GM19395 (cell line): ENCODE data around the gene QPCTL.
"Not testable (repeated sequence)": the region's sequence is repeated elsewhere in the genome, so short reads cannot be mapped to it uniquely, and the experiment has no call there.

Experiments used
- ATAC-seq: cut with Tn5 transposase; IDR thresholded peaks from one replicate; pipeline ENCODE4 v1.9.1; 2021; ENCODE audit warnings: mild to moderate bottlenecking, moderate library complexity; ENCODE audit not compliant: unreplicated experiment

The QPCTL gene

DNA sequence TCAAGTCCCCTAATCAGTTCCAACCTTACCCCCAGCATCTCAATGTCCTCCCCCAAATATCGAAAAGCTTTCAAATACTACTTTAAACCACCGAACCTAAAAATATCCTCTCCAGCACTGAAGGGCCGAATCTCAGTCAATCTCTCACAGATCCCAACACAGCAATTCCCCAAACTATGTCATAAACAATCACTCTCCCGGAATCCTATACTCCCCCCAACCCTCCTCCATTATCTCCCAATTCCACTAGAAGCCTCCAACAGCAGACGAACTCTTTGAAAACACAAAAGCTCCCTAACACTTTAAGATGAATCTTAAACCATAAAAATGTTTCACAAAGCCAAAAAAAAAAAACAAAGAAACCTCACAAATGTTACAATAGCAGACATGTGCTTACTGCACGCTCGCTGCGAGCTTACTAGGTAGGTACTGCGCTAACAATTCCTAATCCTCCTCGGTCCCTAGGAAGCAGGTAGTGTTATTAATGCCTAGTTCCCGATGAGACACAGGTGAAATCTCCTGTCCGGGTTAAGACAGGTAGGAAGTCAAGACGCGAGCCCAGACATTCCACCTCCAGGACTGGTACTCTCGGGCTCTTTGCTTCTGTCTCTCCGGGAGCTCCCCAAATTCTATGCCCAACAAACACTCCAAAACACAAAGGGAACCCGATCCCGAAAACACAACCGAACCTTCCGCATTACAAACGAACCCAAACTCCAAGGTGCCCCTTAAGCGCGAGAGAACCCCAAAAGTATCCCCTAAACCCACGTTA lies 24.1 kb downstream of the QPCTL start:
- no peak for ATAC-seq

DNA sequence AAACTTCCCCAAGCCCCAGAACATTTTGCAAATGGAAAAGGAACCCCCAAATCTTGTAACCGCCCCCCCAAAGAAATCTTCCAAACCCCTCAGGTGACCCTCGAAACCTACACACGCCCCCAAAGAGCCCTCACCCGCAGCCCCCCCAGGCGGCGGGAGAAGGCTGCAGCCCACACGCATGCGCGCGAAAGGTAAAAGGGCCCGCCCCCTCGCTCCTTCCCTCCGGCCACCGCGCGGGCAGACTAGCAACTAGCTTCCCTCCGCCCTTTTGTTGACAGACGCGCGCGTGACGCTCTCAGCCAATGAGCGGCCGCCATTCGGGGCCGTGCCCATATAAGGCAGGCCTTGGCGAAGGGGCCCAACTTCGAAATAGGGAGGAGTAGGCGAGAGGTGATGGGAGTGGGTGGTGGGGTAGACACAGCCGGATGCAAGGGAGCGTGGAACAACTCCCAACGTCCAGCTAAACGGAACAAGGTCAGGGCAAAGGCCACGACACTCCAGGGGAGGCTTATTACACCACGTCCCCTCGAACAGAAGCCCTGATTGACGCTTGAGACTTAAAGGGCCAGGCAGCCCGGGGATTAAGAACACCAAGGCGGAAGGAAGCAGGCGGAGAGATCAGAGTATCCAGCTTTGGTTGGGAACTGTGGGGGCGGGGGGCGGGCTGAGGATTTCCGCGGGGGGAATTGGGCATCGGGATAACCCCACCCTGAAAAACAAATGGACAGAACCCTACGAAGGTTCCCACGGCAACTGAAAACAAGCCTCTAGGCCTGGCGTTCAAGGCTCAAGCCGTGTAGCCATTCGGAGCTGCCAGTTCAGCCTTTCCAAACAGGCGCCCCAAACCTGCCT lies 24.9 kb downstream of the QPCTL start:
- ATAC-seq = peak; percentile 95

DNA sequence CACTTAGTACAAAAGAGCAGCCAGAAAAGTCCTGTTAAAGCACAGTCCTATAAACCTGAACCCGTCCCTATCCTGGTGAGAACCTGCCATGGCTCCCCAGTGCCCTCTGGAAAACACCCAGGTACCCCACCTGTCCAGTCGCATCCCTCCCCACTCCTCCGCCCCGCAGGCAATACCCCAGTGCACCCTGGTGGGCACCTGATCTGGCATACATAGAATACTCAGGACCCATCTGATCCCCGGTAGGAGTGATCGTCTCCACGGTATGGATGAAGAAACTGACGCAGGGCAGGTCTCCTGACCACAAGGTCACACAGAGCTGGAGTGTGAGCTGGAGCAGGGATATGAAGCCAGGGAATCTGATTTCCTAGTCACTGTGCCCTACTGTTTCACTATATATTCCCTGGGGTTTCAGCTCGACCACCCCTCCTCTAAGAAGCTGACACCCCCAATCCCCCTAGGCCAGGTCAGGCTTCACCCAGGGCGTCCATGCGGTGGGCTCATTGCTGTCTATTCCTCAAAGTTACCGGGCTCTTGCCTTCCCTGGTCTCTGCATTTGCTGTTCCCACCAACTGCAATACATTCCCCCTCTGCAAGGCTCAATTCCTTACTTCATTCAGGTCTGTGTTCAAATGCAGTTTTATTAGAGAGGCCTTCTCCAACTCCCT lies 25.7 kb downstream of the QPCTL start:
- no peak for ATAC-seq

DNA sequence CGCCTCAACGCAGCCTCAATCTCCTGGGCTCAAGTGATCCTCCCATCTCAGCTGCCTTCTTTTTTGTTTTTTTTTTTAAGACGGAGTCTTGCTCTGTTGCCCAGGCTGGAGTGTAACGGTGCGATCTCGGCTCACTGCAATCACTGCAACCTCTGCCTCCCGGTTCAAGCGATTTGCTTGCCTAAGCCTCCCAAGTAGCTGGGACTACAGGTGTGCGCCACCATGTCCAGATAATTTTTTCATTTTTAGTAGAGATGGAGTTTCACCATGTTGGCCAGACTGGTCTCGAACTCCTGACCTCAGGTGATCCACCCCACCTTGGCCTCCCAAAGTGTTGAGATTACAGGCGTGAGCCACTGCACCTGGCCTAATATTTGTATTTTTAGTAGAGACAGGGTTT lies 27.6 kb downstream of the QPCTL start:
- not testable (repeated sequence) for ATAC-seq

DNA sequence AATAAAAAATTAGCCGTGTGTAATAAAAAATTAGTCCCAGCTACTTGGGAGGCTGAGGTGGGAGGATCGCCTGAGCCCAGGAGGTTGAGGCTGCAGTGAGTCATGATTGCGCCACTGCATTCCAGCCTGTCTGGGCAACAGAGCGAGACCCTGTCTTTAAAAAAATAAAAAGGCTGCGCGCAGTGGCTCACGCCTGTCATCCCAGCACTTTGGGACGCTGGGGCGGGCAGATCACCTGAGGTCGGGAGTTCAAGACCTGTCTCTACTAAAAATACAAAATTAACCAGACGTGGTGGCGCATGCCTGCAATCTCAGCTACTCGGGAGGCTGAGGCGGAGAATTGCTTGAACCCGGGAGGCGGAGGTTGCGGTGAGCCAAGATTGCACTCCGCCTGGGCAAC lies 36.2 kb downstream of the QPCTL start:
- not testable (repeated sequence) for ATAC-seq

DNA sequence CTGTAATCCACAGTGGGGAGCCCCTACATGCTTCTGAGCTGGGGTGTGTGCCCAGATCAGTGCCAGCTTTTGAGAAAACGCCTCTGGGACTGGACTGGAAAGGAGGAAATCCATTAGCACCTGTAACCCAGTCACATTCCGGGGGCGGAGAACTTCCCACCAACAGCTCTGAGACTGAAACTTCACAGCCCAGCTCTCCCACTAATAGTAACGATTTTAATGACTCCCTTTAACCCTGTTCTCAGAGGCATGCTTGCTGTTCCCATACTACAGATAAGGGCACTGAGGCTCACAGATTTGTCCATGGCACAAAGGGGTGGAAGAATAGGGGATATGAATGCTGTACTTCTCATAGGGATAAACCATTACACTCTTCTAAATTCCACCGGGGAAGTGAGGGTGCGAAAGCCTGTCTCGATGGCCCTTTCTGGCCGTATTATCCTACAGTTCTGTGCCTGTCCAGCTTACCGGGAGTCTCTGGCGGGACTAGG lies 37.4 kb downstream of the QPCTL start:
- no peak for ATAC-seq

DNA sequence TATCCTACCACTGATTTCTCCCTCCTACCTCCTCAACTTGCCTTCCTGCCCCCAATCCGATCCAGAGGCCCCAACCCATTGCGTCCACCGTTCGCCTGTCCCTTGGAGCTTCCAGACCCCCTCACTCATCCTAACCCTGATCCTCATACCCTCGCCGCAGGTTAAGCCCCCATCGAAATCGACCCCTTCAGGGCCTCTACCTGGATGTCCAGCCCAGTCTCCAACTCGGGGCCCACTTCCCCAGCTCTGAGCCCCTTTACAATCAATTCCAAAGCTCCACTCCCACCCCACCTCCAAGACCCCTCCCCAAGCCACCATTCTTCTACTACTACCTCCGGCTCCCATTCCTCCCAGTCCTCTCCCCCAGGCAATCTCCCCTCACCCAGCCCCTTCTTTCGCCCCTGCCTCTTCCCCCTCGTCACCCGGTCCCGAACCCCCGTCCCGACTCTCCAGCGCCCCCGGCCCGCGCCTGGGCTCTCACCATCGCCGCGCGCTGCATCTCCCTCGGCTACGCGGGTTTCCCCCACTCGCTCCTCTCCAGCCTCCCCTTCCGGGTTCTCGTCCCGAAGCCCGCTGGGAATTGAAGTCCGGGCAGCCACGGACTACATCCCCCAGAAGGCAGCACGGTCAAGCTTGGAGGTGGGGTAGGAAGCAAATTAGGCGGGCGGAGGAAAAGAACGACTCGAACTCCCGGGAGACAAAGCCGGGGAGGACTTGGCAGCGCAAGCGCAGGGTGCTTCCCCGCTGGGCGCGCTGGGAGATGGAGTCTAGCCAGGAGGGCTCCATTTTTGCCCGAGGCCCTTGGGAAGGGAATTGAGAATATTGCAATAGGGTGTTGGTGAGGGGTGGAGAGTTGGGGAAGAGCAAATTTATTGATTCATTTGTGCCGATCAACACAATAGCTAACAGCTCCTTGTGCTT lies 38.2 kb downstream of the QPCTL start, which contains the start of gene FBXO46:
Gene FBXO46, minus strand, starts transcription at position 529 of the 921 bp plus-strand sequence. CDS start 17,401 bp downstream, outside the sequence.
- ATAC-seq = peak; percentile 82

DNA sequence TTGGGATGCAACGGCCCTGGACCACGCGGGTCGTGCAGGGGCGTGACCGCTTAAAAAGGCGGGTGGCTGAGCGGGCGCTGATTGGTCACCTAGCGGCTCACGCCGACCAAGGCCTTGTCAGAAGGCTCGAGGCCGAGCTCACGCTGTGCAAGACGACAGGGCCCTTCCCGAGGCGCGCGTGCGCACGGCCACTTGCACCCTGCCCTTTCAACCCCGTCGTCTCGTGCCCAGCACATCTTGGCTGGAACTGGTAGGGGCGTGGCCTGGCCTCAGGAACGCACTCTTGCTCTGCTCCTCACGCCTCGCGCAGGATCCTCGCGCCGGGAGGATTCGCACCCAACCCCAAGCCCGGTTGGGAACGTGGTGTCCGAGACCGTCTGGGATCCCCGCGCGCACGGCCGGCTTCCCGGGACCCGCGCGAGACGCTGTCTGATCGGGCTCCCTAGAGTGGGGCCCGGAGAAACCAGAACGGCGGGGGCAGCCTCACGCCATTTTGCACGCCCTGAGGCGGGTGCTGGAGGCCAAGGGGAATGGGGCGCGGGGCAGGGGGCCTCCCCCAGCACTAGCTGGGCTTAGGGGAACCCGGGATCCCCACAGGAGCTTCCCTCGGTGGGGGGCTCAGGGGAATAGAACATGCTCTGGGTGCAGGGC lies 40.8 kb downstream of the QPCTL start, which contains the start of gene MEIOSIN:
Gene MEIOSIN, plus strand, starts transcription at position 280 of the 651 bp plus-strand sequence. CDS start 1,938 bp downstream, outside the sequence.
- no peak for ATAC-seq

DNA sequence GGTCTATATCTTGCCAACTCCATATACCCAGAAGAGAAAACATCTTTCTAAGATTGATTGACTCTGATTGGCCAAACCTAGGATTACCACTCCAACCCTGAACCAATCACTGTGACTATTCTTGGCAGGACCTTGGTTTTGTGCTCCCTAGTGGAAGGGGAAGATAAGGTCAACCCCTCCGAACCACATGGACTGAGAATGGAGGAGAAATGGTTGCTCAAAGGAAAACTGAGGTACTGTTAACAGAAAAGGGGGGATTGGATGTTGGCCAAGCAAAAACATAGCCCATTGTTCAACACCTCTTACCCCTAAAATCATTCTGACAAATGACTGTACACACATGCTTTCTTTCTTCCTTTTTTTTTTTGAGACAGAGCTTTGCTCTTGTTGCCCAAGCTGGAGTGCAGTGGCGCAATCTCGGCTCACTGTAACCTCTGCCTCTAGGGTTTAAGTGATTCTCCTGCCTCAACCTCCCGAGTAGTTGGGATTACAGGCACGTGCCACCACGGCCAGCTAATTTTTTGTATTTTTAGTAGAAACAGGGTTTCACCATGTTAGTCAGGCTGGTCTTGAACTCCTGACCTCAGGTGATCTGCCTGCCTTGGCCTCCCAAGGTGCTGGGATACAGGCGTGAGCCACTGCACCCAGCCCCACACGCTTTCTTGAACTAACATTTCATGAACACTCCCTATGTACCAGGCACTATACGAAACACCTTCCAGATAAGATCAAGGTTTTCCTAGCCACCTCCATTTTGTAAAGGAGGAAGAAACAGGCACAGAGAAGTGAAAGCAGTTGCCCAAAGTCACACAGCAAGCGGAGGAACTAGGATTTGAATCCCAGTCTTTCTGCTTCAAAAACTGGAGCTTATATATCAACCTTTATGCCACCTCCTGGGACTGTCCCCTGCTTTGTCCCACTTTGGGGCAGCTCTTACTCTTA lies 47.3 kb downstream of the QPCTL start:
- no peak for ATAC-seq

DNA sequence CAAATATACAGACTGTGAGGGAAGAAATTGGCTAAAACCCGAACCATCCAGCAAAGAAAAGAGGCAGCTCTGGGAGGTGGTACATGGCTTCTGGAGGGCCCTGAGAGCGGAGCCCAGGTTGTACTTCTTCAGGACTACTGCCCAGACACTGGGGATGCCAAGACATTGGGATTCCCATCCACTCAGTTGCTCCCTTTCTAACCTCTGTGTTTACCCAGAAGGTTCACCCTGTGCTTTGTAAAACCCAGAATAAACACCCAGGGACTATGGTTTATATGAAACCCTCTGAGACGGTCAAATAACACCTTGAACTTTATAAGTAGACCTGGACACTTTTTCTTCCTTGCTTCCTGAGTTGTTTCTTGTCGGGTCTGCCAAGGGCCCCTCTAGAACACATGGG lies 50.5 kb downstream of the QPCTL start:
- no peak for ATAC-seq

DNA sequence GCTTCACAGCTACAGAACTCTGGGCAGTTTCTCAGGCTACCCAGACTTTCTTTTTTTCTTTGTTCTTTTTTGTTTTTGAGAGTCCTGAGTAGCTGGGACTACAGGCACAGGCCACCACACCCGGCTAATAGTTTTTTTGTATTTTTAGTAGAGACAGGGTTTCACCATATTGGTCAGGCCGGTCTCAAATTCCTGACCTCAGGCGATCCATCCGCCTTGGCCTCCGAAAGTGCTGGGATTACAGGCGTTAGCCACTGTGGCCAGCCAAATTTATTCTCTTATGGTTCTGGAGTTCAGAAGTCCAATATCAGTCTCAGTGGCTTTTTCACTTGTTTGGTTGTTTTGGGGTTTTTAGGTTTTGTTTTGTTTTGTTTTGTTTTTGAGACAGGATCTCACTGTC lies 53.1 kb downstream of the QPCTL start:
- no peak for ATAC-seq

DNA sequence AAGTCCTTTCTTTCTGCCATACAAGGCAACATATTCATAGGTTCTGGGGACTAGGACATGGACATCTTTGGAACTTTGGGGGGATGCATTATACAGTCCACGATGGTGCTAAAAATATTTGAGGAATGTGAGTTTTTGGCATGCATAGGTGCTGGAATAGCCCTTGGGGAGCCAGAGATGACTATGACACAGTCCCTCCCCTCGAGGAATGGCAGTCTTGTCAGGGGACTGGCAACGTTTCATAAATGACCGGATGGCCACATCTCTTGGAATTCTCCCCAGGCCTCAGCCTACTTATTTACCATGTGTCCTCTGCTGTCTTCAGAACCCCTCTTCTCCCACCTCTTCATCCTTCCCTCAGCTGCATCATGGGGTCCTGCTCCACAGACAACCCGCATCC lies 54.4 kb downstream of the QPCTL start:
- no peak for ATAC-seq

DNA sequence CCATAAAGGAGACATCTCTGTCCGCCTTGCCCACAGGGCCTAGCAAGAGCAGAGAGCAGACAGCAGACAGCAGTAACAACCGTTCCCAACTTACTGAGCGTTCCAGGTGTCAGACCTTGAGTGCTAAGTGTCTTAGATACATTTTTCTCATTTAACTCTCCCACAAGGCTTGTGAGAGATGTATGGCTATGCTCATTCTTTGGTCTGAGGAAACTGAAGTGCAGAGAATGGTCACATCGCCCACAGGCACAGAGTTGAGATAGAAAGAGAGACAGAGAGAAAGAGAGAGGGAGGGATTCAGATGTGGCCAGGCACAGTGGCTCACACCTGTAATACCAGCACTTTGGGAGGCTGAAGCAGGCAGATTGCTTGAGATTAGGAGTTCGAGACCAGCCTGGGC lies 55.0 kb downstream of the QPCTL start:
- ATAC-seq = no peak

DNA sequence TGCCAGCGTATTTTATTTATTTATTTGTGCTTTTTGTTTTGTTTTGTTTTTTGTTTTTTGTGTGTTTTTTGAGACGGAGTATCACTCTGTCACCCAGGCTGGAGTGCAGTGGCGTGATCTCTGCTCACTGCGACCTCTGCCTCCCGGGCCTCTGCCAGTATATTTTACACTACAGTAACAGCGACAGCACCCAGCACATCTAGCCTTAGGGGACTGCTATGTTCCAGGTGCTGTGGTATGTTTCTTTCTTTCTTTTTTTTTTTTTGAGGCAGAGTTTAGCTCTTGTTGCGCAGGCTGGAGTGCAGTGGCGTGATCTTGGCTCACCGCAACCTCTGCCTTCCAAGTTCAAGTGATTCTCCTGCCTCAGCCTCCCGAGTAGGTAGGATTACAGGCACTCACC lies 59.0 kb downstream of the QPCTL start:
- not testable (repeated sequence) for ATAC-seq

DNA sequence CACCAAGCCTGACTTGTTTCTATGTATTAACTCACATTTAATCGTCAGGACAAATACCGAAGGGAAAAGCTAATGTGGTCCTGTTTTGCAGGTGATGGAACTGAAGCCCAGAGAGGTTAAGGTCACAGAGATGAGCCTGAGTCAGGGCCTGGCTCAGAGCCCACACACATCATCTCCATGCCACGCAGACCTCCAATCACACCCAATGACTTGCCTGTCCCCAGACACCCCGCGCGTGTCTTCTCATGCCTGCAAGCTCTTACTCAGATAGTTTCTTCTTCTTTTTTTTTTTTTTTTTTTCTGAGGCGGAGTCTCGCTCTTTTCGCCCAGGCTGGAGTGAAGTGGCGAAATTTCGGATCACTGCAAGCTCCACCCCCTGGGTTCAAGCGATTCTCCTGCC lies 60.2 kb downstream of the QPCTL start:
- no peak for ATAC-seq

DNA sequence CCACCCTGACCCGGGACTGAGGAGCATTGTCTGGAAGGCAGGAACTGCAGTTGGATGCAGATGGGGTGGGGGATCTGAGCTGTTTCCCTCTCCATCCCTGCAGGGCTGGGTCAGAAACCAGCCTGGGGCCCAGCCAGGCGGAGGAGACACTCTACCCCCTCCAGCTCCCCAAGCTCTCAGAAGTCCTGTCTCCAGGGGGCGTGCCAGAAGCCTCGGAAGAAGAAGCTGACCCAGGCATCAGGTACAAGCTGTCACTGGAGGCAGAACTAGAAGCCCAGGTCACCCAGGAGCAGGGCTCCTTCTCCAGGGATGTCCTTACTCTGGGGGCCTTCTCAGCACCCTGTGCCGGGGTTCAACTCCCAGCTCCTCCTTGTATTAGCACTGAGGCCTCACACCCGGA lies 61.1 kb downstream of the QPCTL start:
- ATAC-seq = no peak
